Activated T-helper 9 cell treated with anti-CD3 and anti-CD28 coated beads, Interleukin-2, amount 50 U/mL, for 16 hours (primary cell): ENCODE results near the gene DDX20.
A peak's percentile ranks its signal among the peaks of the same experiment; 100 is the strongest.

Source experiments
- DNase-seq: peaks from one replicate; pipeline ENCODE4 v3.0.0-alpha.2; 2020; ENCODE audit warnings: low read depth

Gene DDX20

DNA sequence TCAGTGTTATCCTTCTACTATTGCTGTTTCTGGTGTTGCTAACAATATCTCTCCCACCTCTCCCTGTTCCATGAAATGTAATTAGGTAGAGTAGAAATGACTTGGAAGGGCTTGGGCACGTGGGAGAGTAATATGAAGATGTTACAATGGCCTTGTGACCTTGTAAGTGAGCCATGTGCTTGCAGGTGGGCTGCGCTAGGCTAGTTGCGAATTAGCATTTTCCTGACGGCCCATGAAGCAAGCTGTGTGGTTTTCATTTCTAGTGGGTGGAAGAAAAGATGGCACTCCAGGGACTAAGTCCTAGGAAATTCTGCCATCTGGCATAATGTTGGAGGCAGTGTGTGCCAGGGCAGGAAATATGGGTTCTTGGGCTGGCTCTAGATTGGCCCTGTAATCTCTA lies 7.8 kb upstream of the DDX20 start:
- no peak for DNase-seq

DNA sequence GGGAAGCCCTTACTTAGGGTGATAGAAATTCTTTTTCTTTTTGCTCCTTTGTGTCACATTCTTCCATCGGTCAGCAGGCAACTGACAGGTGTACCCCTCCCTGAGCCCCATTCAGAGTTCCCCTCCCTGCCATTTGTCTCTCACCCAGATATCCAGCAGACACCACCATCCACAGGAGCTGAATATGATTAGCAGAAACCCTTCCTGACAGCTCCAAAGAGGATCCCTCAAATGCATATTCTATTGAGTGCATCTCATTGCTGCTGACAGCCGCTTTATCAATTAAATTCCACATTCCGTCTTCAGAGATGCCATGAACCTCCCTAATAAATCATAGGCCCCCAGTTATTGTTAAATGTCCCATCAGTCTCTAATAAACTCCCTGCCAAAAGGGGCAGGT lies 6.1 kb upstream of the DDX20 start:
- no peak for DNase-seq

GRCh38 chr1:111750856-111751255 lies 4.8 kb upstream of the DDX20 start:
- DNase-seq, result no peak

DNA sequence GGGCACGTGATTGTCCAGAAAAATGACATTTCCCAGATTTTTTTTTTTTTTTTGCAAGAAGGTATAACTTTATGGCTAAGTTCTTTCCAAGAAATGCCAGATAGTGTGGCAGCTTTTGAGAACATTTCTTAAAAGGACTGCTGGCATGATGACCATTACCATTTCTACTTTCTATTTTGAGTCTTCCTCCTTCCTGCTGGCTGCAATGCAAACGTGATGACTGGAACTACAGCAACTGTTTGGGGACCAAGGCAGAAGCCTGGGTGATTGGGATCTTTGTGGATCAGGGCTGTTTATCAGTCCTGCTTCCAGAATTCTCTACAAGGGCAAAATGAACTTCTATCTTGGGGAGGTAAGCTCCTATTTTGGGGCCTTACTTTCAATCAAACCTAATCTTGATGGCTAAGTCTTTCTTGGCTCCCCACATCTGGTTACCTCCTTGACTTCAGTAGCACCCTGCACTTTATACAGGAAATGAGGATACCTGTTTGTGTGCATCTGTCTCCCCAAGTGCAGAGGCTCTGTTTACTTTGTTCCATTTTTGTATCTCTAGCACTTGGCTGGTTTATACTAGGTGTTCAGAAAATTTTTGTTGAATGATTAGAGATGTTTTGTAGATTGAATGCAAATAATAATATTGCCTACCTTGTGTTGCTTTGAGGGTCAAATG lies 3.7 kb upstream of the DDX20 start:
- no peak for DNase-seq

DNA sequence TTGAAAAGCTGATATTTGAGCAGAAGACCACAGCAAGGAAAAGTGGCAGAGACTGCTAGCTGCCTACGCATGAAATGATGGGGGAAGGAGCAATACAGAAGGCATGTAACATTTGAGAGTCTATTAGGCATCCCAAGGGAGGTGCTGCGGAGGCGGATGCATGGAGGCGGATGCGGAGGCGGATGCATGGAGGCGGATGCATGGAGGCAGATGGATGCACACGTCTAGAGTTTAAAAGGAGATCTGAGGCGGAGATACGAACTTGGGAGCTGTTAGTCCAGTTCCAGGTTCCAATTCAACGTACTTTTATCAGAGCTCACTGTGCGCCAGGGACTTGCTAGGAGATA lies 744 bp upstream of the DDX20 start:
- DNase-seq, result peak; percentile 12

- no peak for DNase-seq
Measured at GRCh38 chr1:111756124-111756513, 418 bp downstream of the DDX20 start.

GRCh38 chr1:111758373-111758772 lies 2.7 kb downstream of the DDX20 start:
- no peak for DNase-seq

GRCh38 chr1:111761717-111762116 lies 6.0 kb downstream of the DDX20 start:
- DNase-seq, result no peak

DNA sequence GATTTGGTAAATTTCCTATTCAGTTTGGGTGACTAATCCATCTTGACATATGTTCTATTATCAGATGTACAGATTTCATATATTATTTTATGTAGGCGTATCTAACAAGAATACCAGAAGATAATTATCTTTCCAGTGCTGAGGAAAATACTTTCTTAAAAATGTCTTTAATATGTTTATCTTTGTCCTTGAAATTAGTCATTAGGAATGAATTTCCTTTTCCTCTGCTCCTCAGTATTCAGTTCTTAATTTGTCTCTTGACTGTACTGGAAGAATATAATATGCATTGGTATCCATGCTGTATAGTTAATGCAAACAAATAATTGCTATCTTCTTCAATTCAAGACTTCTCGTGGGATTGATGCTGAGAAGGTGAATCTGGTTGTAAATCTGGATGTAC lies 6.6 kb downstream of the DDX20 start:
- no peak for DNase-seq

GRCh38 chr1:111768023-111768422 lies 12.3 kb downstream of the DDX20 start:
- no peak for DNase-seq

- no peak for DNase-seq
Measured at GRCh38 chr1:111768625-111769024, 12.9 kb downstream of the DDX20 start.

DNA sequence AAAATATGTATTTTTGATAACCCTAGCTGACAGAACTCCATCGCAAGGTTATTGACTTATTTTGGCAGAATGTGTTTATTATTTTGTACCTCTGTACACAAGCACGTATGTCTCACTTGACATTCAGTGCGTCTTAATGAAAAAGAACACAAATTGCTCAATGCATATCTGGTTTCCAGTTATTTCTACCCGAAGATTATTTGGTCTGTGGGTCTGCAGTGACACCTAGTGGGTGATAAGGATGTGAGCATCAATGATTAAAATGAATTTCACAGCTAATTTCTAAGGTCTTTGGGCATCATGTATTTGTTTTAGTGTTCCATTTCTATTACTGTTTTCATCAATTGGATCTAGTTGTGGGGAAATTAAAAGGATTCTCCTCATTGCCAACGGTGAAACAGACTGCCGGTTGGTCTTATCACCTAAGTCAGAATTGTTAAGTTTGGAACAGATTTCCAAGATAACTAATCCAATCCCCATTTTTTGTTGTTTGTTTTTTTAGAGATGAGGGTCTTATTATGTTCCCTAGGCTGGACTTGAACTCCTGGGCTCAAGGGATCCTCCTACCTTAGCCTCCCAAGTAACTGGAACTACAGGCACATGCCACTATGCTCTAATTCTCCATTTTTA lies 13.9 kb downstream of the DDX20 start:
- peak; percentile 10 for DNase-seq

- no peak for DNase-seq
Measured at GRCh38 chr1:111770916-111771315, 15.2 kb downstream of the DDX20 start.

- no peak for DNase-seq
Measured at GRCh38 chr1:111775966-111776365, 20.3 kb downstream of the DDX20 start.

- no peak for DNase-seq
Measured at GRCh38 chr1:111776391-111776790, 20.7 kb downstream of the DDX20 start.

GRCh38 chr1:111776861-111777260 lies 21.2 kb downstream of the DDX20 start:
- no peak for DNase-seq

- DNase-seq, result no peak
Measured at GRCh38 chr1:111777301-111777700, 21.6 kb downstream of the DDX20 start.

GRCh38 chr1:111778066-111778465 lies 22.4 kb downstream of the DDX20 start:
- no peak for DNase-seq

DNA sequence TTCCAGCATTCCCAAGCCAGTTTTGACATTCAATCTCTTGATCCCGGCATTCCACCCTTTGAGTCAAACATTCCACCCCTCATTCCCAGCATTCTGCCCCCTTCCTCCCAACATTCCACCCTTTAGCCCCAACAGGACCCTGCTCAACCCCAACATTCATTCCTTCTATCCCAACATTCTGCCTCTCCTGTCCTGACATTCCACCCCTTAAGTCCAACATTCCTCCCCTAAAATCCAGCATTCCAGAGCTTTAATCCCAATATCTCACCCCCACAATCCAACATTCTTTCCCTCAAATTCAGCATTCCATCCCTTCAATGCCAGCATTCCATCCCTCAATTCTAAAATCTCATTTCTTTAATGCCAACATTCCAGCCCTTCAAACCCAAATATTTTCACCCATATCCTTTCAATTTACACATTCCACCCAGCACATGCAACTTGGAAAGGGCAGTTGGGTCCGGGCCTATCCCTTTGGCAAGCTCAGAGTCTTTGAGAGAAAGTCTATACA lies 22.9 kb downstream of the DDX20 start:
- DNase-seq, result no peak

- no peak for DNase-seq
Measured at GRCh38 chr1:111779546-111779945, 23.8 kb downstream of the DDX20 start.

- DNase-seq, result no peak
Measured at GRCh38 chr1:111784273-111784901, 28.7 kb downstream of the DDX20 start.

DNA sequence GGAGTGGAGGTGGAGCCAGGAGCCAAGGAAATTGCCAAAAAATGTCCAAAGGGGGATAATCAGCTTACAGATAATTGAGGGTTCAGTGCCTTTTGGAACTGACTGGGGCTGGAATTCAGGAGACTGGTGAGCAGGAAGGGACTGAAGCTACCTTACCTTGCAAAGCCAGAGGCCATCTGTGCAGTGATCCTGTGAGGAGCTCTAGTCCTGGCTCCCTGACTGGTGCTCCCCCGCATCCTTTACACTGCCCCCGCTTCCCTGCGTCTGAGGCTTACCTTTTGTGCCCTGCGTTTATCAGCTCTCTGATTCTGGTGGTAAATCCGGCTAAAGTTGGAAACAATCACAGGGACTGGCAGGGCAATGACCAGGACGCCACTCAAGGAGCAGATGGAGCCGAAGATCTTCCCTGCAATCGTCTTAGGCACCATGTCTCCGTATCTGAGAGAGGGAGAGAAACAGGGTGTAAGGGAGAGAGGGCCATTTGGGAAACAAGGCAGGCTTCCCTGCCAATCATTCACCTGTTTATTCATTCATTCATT lies 31.0 kb downstream of the DDX20 start:
- DNase-seq, result no peak

DNA sequence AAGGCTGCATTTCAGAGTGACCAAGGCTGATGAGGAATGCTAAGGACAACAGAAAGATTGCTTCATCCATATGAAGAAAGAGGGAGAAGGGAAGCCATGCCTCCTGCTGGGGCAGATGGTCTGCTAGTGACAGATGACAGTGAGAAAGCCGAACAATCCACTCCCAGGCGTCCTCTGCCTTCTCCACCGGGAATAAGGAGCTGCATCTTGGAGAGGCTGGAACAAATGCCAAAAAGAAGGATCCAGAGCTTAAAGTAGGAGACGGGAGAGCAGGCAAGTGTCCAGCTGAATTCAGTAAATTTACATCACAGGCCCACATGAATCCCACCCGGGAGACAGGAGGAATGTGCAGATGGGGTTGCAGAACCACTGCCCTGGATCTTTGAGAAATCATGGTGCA lies 33.4 kb downstream of the DDX20 start:
- no peak for DNase-seq
